Renal cortex interstitium (tissue), 11 donors: ENCODE measurements around the gene HIBCH. TPM values are rescaled to one million over a fixed set of nuclear protein-coding genes. Genes with fewer than 3 reads are reported as not detected.

Source experiments
- DNase-seq, 11 donors: peaks; one replicate each; pipeline ENCODE4 v3.0.0-alpha.2; 2013; ENCODE audit warnings: low read depth in 9 of 11, low spot score in 4 of 11; ENCODE audit errors: extremely low read depth in 1 of 11
- polyA plus RNA-seq, 3 donors: library from polyadenylated mRNA; unstranded; fragments of 120-200 nt; gene quantifications; one replicate each; pipeline ENCODE4 v1.2.1, GENCODE V29; 2013; ENCODE audit not compliant: insufficient read length in 3 of 3

Gene HIBCH
- polyA plus RNA-seq, 3 donors = 69.9 to 89.2 (median 83.2) TPM

- DNase-seq = peak in 1 of 11 donors; percentile 5
These were observed 102.8 kb downstream of the HIBCH start for GRCh38 chr2:190216829-190217228.

DNA sequence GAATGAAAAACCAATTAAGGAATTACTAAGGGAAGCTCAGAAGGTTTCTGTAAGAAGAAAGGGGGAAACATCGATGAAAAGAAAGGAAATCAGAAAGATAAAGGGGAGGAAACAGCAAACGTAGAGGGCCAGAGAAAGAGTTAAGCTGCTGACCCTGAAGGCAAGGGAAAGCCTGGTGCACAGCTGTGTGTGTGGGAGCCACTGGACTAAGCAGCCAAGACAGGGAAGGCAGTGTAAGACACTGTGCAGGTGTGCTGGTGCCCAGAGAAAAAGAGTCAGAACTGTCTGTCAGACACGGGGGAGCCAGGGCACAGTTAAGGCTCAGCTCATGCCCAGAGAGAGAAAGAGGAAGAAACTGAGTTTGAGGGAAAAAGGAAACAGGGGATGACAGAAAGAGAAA is 104.0 kb downstream of the HIBCH start:
- no peak for DNase-seq

GRCh38 chr2:190214426-190215194 is 105.0 kb downstream of the HIBCH start:
- DNase-seq = no peak

GRCh38 chr2:190213441-190214335 is 105.9 kb downstream of the HIBCH start:
- no peak for DNase-seq

GRCh38 chr2:190210471-190210870 is 109.2 kb downstream of the HIBCH start:
- no peak for DNase-seq

DNA sequence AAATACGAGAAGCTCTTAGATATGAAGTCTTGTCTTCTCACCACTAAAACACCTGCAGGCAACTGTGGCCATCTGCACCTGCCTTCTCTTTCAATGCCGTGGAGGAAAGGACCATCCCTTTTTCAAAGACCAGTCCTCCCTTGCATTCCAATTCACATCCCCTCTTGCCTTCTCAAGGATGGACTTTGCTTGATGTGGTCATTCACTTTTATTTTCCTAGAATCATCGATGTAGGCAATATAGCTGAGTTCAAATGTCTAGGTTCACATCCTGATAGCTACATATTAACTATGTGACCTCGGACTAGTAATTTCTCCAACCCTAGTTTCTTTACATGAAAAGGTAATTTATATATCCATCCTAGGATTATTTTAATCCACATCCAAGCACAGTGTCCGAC is 110.1 kb downstream of the HIBCH start:
- no peak for DNase-seq

DNA sequence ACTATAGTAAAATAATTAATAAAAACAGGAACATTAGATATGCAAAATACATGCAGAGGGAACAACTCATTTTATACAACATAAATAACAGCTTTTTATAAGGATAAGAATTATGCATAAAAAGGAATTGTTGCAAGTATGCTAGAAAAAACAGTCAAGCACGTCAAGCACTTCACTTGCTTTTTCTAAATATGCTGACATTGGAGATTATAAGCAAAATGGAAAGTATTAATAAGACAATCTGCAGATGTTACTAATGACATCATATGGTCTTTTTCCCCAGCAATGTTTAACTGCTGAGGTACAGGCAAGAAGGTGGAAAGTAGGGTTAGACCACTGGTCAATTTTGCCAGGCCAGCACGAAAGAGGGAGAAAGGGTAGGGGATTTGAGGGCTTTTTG is 111.7 kb downstream of the HIBCH start:
- no peak for DNase-seq

- DNase-seq = no peak
These were observed 114.0 kb downstream of the HIBCH start for GRCh38 chr2:190205657-190206056.

GRCh38 chr2:190202604-190203003 is 117.0 kb downstream of the HIBCH start:
- no peak for DNase-seq

GRCh38 chr2:190202018-190202417 is 117.6 kb downstream of the HIBCH start:
- DNase-seq = no peak

DNA sequence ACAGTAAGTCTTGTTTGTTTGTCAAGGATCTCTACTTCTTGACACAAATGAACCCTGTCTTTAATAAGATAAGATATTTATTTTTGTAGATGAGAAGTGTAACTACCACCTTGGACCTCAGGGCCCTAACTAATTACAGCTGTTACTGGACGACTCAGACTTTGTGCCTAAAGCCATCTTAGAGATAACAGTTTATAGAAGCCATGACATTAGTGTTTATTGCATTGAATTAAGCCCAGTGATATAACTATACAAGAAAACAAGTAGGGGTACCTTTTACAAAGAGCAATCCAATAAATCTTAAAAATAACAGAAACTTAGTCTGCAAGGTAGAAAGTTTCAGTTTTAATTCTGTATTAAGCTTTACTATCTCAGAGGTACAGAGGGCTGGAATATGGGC is 119.0 kb downstream of the HIBCH start:
- no peak for DNase-seq

DNA sequence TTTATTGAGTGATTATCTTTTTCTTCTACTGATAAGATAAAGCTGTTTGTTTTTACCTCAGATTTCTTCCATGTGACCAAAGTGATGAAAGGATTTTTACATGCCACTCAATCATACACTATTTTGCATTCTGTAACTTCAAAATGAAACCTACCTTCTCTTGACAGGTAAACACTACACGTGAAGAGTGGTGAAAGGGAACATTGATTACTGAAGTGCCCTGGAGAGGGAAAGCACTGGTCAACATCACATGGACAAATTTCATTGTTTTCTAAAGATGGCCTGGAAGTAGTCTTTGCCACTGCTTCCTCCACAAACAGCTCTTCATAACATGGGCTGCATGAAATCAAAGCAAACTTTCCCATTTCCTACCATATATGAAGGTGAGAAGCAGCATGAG is 120.1 kb downstream of the HIBCH start:
- no peak for DNase-seq

DNA sequence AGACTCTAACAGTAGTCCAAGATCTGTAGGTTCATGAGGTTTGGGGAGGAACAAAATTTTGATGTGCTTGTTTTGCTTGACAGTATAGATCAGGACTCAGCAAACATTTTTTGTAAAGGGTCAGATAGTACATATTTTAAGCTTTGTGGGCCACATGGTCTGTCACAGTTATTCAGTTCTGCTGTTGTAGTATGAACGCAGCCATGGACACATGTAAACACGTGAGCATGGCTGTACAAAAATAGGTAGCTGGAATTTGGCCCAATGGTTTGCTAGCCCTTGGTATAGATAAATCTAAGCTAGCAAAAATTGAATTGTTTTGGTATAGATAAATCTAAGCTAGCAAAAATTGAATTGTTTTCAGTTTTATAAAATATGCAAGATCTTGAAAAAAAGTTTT is 120.5 kb downstream of the HIBCH start:
- DNase-seq = no peak

DNA sequence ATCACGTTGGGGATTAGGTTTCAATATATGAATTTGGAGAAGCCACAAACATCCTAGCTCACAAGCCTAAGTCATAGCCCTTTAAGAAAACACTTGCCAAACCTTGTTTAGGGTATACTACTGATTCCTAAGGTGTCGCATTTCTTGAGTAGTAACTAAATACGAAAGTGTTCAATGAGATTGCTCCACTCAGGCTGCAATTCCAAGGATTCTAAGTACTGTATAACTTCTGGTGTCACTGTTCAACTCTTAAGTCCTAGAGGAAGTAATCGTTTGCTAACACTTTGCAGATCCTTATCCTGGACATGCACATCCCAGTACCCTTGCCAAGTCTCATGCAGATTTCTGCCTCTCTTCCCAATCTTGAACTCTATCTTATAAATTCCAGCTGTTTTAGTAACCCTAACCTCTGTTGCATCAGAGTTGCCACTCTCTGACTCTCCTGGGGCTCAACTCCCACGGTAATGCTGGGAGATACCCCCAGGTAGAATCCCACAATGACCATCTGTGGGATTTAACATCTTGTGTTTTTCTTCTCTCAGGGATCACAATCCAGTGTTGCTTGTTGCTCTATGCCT is 122.4 kb downstream of the HIBCH start:
- no peak for DNase-seq

GRCh38 chr2:190190507-190191162 is 129.0 kb downstream of the HIBCH start:
- DNase-seq = no peak

- no peak for DNase-seq
These were observed 131.3 kb downstream of the HIBCH start for GRCh38 chr2:190188289-190188688.

DNA sequence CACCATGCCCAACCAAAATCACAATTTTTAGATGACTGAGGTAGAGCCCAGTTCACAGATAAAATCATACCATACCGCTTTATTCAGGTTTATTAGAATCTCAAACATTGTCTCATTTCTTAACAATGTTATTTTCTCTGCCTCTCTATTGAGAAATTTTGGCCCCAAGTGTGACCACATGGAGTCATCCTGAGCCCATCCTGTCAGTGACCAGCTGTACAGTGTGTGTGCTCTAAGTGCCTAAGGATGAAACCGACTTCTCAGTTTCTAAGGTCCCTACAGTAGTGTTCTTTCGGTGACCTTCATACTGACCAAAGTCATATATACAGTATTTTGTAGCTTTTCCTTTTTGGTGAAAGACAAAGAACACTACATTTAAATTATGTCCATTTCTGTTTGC is 133.4 kb downstream of the HIBCH start:
- no peak for DNase-seq

GRCh38 chr2:190185380-190185779 is 134.2 kb downstream of the HIBCH start:
- no peak for DNase-seq

- DNase-seq = no peak
These were observed 135.2 kb downstream of the HIBCH start for GRCh38 chr2:190184460-190184859.

DNA sequence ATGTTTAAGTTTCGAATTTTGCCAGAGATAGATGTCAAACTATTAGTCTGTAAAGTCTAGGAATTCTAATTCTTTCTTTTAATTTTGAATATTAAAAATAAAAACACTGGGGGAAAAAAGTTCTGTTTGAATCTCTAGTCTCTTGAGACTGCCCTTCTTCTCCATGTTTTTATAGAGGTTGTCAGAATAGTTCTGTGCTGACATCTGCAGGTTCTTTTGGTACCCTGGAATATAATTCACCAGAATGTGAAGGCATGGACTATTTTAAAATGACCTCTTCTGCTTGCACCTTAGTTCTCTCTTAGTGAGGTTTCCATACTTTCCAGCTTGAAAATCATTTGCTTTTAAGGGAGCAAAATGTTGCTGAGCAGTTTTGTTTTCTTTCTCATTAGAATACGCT is 136.1 kb downstream of the HIBCH start:
- DNase-seq = no peak
